ENCODE measurements around the gene TTC7B.

GRCh38 chr14:90795744-90796143 is 20.5 kb downstream of the TTC7B start:
- TF ChIP-seq POLR2A (IDR thresholded peaks at IDR 0.05): no peak
- no peak for TF ChIP-seq CTCF (IDR thresholded peaks at IDR 0.05)
- TF ChIP-seq EP300 (IDR thresholded peaks at IDR 0.05; ENCODE audit: low read depth): no peak
